T47D (cell line): ENCODE data around the gene CPLX1.

ENCODE experiments used
- DNase-seq, 2 experiments: peaks; one replicate each; pipeline versions ENCODE4 v3.0.0 to v3.0.0-alpha.2; 2011 to 2012; ENCODE audit warnings: low read depth in 1 of 2, low spot score in 1 of 2
- JUND ChIP-seq: IDR thresholded peaks from 2 replicates; pipeline ENCODE4 v1.6.1; 2012; ENCODE audit warnings: low read depth
- in situ Hi-C: cut with HindIII; loops from 2 replicates; pipeline ENCODE4 v1.10.0; 2016; ENCODE audit warnings: low sequenced_read_pairs, low pct_unique_long_range_greater_than_20kb

CPLX1 gene

GRCh38 chr4:865121-865465 lies 39.2 kb upstream of the CPLX1 start:
- no peak for DNase-seq
- in situ Hi-C loops: no loop called here
- TF ChIP-seq JUND: no peak

DNA sequence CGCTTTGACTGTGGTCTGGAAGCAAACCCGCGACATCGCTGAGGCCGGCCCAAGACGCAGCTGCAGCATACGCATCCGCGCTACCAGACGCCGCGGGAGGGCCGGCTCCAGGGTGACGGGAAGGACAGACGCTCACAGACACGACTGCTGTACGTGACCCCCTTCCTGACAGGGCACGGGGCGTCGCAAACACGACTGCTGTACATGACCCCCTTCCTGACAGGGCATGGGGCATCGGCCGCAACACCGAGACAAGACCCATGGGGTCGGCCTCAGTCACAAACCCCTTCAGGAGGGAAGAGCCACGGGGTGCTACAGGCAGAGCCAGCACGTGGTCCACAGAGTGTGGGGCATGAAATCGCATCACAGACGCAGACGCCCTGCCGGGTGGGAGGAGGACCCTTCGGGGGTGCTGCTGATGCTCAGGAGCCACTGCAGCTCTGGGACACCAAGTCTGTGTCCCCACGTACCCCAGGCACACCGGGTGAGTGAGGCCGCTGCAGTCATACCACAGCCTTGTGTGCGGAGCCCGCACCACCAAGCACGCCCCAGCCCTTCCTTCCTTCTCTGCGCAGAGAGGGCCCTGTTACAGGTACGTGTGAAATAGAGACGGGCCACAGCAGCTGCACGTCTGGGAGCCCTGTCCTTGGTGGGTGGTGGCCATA lies 38.7 kb upstream of the CPLX1 start:
- in situ Hi-C loops: no loop called here
- TF ChIP-seq JUND: no peak
- DNase-seq: no peak

GRCh38 chr4:860561-860960 lies 34.6 kb upstream of the CPLX1 start:
- TF ChIP-seq JUND: no peak
- no peak for DNase-seq
- in situ Hi-C loops: no loop called here

DNA sequence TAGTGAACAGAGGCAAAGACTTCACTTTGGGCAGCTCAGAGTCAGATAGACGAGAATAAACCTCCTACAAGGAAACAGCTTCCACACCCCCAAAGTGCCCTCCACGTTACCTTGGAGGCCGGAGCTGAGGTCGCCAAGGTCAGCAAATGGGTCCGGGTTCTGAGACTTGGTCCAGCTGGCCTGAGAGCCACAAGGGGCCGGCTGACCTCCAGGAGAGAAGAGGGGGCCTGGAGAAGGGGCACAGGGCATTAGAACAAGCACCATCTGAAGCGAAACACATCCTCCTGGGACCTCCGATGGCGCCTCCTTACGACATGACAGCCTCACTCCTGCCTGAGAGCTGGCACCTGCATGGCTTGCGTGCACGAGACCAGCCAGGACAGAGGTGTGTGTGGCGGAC lies 33.6 kb upstream of the CPLX1 start:
- no peak for TF ChIP-seq JUND
- in situ Hi-C loops: no loop called here
- no peak for DNase-seq

DNA sequence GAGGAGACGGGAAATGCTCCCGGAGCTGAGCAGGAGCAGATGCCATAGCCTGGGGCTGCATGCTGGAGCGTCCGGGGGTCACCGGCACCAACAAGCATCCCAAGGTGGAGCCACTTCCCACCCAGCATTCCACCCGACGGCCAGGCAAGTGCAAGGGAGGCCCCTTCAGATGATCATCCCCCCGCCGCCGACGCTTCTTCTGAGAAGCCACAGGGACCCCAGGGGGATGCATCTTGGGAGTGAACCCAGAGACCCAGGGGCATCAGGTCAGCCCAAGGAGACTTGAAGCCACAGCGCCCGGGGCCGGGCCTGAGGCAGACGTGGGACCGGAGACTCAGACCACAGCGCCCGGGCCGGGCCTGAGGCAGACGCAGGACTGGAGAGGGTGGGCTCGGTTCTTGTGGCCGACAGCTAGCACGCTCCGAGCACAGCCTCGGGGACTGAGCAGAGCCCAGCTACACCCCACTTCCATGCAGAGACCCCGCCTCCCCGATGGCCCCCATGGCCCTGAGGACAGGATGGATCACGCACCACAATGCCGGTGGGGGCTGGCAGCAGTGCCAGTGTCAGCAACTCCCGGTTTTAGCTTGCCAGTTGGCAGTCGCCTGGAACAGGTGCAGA lies 33.0 kb upstream of the CPLX1 start:
- in situ Hi-C loops: no loop called here
- no peak for DNase-seq
- no peak for TF ChIP-seq JUND

DNA sequence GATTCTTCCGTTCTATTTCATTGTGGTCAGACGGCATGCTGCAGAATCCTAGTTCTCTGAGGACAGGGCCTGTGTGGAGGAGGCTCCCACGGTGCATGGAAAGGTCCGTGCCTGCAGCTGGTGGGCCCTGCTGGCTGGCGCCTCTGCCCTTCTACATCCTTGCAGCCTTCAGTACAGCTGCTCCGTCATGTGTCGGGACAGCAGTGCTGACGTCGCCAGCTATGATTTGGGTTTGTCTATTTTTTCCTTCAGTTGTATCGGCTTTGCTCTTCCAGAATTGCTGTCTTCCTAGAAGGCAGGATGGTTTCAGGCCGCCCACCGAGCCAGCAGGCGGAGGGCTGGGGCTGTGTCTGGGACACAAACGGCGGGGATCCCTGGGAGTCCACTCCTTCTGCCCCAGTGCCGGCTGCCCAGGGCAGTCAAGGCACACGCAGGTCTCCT lies 32.1 kb upstream of the CPLX1 start:
- in situ Hi-C loops: no loop called here
- TF ChIP-seq JUND: no peak
- no peak for DNase-seq

- no peak for TF ChIP-seq JUND
- in situ Hi-C loops: no loop called here
- no peak for DNase-seq
These were observed 31.5 kb upstream of the CPLX1 start for GRCh38 chr4:857461-857860.

DNA sequence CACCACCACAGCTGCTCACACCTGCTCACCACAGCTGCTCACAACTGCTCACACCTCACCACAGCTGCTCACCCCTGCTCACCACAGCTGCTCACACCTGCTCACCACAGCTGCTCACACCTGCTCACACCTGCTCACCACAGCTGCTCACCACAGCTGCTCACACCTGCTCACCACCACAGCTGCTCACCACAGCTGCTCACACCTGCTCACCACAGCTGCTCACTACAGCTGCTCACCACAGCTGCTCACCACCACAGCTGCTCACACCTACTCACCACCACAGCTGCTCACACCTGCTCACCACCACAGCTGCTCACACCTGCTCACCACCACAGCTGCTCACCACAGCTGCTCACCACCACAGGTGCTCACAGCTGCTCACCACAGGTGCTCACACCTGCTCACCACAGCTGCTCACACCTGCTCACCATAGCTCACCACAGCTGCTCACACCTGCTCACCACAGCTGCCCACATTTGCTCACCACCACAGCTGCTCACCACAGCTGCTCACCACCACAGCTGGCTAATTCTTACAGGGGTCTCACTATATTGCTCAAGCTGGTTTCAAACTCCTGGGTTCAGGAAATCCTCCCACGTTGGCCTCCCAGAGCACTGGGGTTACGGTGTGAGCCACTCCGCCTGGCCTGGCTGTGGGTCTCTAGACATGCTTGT lies 30.4 kb upstream of the CPLX1 start:
- no peak for TF ChIP-seq JUND
- in situ Hi-C loops: no loop called here
- DNase-seq: no peak

DNA sequence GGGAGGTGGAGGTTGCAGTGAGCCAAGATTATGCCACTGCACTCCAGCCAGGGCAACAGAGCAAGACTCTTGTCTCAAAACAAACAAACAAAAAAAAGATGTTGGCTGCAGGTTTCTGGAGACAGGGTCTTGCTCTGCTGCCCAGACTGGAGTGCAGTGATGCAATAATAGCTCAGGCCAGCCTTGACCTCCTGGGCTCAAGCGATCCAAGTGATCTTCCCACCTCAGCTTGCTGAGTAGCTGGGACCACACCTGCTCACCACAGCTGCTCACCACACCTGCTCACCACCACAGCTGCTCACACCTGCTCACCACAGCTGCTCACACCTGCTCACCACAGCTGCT lies 29.9 kb upstream of the CPLX1 start:
- DNase-seq: no peak
- TF ChIP-seq JUND: no peak
- in situ Hi-C loops: no loop called here

DNA sequence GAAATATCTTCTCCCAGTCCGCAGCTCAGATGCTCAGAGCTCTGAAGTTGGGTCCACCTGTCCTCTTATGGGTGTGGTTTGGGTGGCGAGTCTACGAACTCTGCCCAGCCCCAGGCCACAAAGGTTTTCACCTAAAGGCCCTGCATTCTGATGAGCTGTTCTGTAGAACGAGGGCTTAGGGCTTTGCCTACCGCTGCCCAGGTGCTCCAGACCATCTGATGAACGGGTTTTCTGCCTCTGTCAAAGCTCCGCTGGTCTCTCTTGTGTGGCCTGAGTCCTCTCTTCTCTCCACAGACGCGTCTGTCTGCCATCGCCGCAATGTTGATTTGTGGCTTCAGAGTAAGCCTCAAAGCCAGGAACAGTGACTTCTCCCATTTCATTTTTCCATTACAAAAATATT lies 28.4 kb upstream of the CPLX1 start:
- no peak for DNase-seq
- no peak for TF ChIP-seq JUND
- in situ Hi-C loops: no loop called here

DNA sequence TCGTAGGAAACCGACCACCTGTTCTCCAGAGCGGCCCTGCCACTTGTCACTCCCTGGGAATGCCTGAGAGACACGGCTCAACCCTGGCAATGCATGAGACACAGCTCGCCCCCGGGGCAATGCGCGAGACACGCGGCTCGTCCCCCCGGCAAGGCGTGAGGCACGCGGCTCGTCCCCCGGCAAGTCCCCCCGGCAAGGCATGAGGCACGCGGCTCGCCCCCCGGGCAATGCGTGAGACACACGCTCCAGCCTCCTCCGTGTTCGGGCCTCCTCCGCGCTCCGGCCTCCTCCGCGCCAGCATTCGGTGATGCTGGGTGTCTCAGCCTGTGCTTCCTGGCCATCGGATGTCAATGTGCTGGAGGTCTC lies 27.5 kb upstream of the CPLX1 start:
- in situ Hi-C loops: no loop called here
- TF ChIP-seq JUND: no peak
- DNase-seq: no peak

DNA sequence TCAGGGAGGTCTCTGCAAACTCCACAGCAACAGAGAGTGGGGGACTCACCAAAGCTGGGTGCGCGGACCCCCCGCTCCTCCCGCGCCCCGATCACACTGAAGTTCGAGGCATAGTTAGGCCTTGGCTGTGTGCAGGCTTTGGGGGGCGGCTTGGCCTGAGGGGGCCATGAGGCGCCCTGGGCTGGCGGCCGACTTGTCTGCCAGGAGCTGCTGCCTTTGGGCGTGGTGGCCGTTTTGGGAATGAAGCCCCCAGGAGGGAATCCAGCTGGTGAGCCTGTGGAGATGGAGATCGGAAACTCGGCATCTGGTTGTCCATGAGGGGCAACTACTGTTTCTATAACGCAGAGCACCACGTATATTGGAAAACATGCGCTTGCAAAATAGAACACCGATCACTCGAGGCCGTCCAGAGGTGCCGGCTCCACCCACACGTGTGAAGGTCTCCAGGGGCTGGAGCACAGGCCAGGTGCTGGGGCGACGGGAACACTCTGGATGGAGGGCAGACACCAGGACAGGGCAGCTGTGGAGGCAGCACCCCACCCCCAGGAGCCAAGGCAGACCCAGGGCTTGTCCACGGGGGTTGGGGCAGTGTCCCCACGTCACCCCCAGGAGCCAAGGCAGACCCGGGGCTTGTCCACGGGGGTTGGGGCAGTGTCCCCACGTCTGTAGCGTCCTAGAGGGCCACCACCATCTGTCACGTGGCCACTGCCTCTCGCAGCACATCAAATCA lies 25.9 kb upstream of the CPLX1 start:
- in situ Hi-C loops: no loop called here
- no peak for DNase-seq
- TF ChIP-seq JUND: no peak

- DNase-seq: no peak
- no peak for TF ChIP-seq JUND
- in situ Hi-C loops: no loop called here
These were observed 24.5 kb upstream of the CPLX1 start for GRCh38 chr4:850323-850945.
